ENCODE results near the gene USF2.

USF2 gene

GRCh38 chr19:35223862-35224505 lies 44.8 kb upstream of the USF2 start:
- TF ChIP-seq ZFX (IDR thresholded peaks at IDR 0.05; ENCODE audit: borderline replicate concordance), result no peak
- no peak for TF ChIP-seq CTCF (IDR thresholded peaks at IDR 0.05)
- H3K27ac ChIP-seq, result no peak overlapping the region

- no peak overlapping the region for H3K27ac ChIP-seq
- peak; percentile 10; the same call in 1 of the 2 replicates for TF ChIP-seq CTCF (IDR thresholded peaks at IDR 0.05)
- no peak for TF ChIP-seq ZFX (IDR thresholded peaks at IDR 0.05; ENCODE audit: borderline replicate concordance)
These were observed 43.8 kb upstream of the USF2 start for GRCh38 chr19:35224681-35225571.

- no peak overlapping the region for H3K27ac ChIP-seq
- TF ChIP-seq CTCF (IDR thresholded peaks at IDR 0.05), result no peak
- no peak for TF ChIP-seq ZFX (IDR thresholded peaks at IDR 0.05; ENCODE audit: borderline replicate concordance)
These were observed 42.8 kb upstream of the USF2 start for GRCh38 chr19:35225951-35226350.

- TF ChIP-seq ZFX (IDR thresholded peaks at IDR 0.05; ENCODE audit: borderline replicate concordance) (no peak), CTCF (IDR thresholded peaks at IDR 0.05) (no peak)
These were observed 42.0 kb upstream of the USF2 start for GRCh38 chr19:35226748-35227147.

GRCh38 chr19:35228177-35228930 lies 40.4 kb upstream of the USF2 start, which contains the start of gene FAM187B:
TSS of gene FAM187B (minus strand) at chr19:35228739. CDS start at chr19:35228680, 59 bp downstream.
- no peak for TF ChIP-seq ZFX (IDR thresholded peaks at IDR 0.05; ENCODE audit: borderline replicate concordance)
- TF ChIP-seq CTCF (IDR thresholded peaks at IDR 0.05), result no peak
- no peak within 1 kb of the TSS for H3K27ac ChIP-seq

More at GRCh38 chr19:35226748-35227147, 42.0 kb upstream of the USF2 start:
- no peak overlapping the region for H3K27ac ChIP-seq

- TF ChIP-seq ZFX (IDR thresholded peaks at IDR 0.05; ENCODE audit: borderline replicate concordance), result no peak
- TF ChIP-seq CTCF (IDR thresholded peaks at IDR 0.05), result no peak
- no peak overlapping the region for H3K27ac ChIP-seq
These were observed 39.2 kb upstream of the USF2 start for GRCh38 chr19:35229601-35230000.

Measured in 22Rv1 (cell line).